HepG2 (cell line): ENCODE data around the gene CPXM1.

Source experiments
- ASH2L ChIP-seq: fragments of 300-600, 200-600 bp; sonication (generic); IDR thresholded peaks from 2 replicates; pipeline ENCODE4 v1.7.0; 2017; ENCODE audit warnings: low read depth, mild to moderate bottlenecking, moderate library complexity, mixed read lengths, low read length; ENCODE audit not compliant: insufficient read length
- CEBPB ChIP-seq: IDR thresholded peaks from 2 replicates; pipeline ENCODE4 v1.6.1; 2011; ENCODE audit warnings: low read depth, low read length, improper control_type of control experiment, borderline replicate concordance
- EZH2 ChIP-seq: conservative IDR thresholded peaks from 2 replicates; pipeline ENCODE4 v1.6.1; 2012; ENCODE audit warnings: mild to moderate bottlenecking, low read depth, low read length, moderate library complexity
- JUN ChIP-seq: sonication (generic); formaldehyde crosslinking; IDR thresholded peaks from 2 replicates; pipeline ENCODE4 v1.4.0; 2020; ENCODE audit warnings: mild to moderate bottlenecking, missing genetic modification reagents
- MAFF ChIP-seq: IDR thresholded peaks from 2 replicates; pipeline ENCODE4 v1.6.1; 2011; ENCODE audit warnings: low read depth, low read length, improper control_type of control experiment
- PATZ1 ChIP-seq: sonication (generic); formaldehyde crosslinking; IDR thresholded peaks from 2 replicates; pipeline ENCODE4 v1.4.0; 2020; ENCODE audit warnings: missing genetic modification reagents
- PBX3 ChIP-seq: sonication (generic); formaldehyde crosslinking; IDR thresholded peaks from 2 replicates; pipeline ENCODE4 v1.8.1; 2023; ENCODE audit warnings: missing genetic modification reagents, inconsistent platforms, borderline replicate concordance
- POLR2G ChIP-seq: fragments of 200-400 bp; formaldehyde crosslinking; IDR thresholded peaks from 2 replicates; pipeline ENCODE4 v1.6.1; 2018; ENCODE audit warnings: mild to moderate bottlenecking, low read depth, low read length, moderate library complexity
- RXRA ChIP-seq: sonication (generic); formaldehyde crosslinking; IDR thresholded peaks from 2 replicates; pipeline ENCODE4 v1.5.1; 2020; ENCODE audit warnings: missing genetic modification reagents
- SNAPC5 ChIP-seq: sonication (generic); formaldehyde crosslinking; IDR thresholded peaks from 2 replicates; pipeline ENCODE4 v1.8.1; 2023; ENCODE audit warnings: mild to moderate bottlenecking, missing genetic modification reagents, borderline replicate concordance
- ZFX ChIP-seq: sonication (generic); formaldehyde crosslinking; IDR thresholded peaks from 2 replicates; pipeline ENCODE4 v1.4.0; 2020; ENCODE audit warnings: mild to moderate bottlenecking, low read depth, missing genetic modification reagents, moderate library complexity
- ZNF326 ChIP-seq: sonication (generic); formaldehyde crosslinking; IDR thresholded peaks from 2 replicates; pipeline ENCODE4 v1.4.0; 2020; ENCODE audit warnings: missing genetic modification reagents, borderline replicate concordance
- ZSCAN20 ChIP-seq: sonication (generic); formaldehyde crosslinking; IDR thresholded peaks from 2 replicates; pipeline ENCODE4 v1.4.0; 2020; ENCODE audit warnings: missing genetic modification reagents, mild to moderate bottlenecking, borderline replicate concordance

- TF ChIP-seq ZNF326 (CRISPR knock-in tag), result no peak
- no peak for TF ChIP-seq ZFX (CRISPR knock-in tag)
- no peak for TF ChIP-seq ASH2L
- TF ChIP-seq SNAPC5 (CRISPR knock-in tag), result no peak
- no peak for TF ChIP-seq EZH2
- TF ChIP-seq CEBPB, result no peak
- TF ChIP-seq POLR2G, result no peak
- no peak for TF ChIP-seq RXRA (CRISPR knock-in tag)
- no peak for TF ChIP-seq PATZ1 (CRISPR knock-in tag)
- no peak for TF ChIP-seq ZSCAN20 (CRISPR knock-in tag)
- TF ChIP-seq JUN (CRISPR knock-in tag), result no peak
- TF ChIP-seq PBX3, result no peak
- TF ChIP-seq MAFF, result peak; percentile 64; the same call in 1 of the 2 replicates
Measured at GRCh38 chr20:2820084-2820895, 19.9 kb upstream of the CPXM1 start.
